CD4-positive, alpha-beta T cell (primary cell): ENCODE measurements around the gene MCL1. TPM values are rescaled to one million over a fixed set of nuclear protein-coding genes. Genes with fewer than 3 reads are reported as not detected.

ENCODE experiments used
- ATAC-seq: fragments of 200-7000 bp; cut with Tn5 transposase; one replicate; pipeline ENCODE4 v1.10.0; 2022; ENCODE audit warnings: mild to moderate bottlenecking; ENCODE audit not compliant: poor library complexity
- CTCF ChIA-PET: fragments of 350-600 bp; sonication (Branson Sonifier 250); formaldehyde crosslinking; loops from one replicate; lab custom pipeline; 2021; ENCODE audit warnings: antibody characterized with exemption, inconsistent platforms; lab: Charles Lee
- POLR2A ChIA-PET: fragments of 350-600 bp; sonication (Branson Sonifier 250); formaldehyde crosslinking; loops from one replicate; lab custom pipeline; 2021; ENCODE audit warnings: antibody characterized with exemption, inconsistent platforms; lab: Charles Lee
- DNase-seq, 14 experiments: peaks; one replicate each; pipeline ENCODE4 v3.0.0-alpha.2; 2013 to 2020; ENCODE audit warnings: mixed read lengths in 2 of 14
- H3K27ac ChIP-seq, 2 donors: one replicate each; pipeline versions ENCODE4 v1.5.1 to v1.7.0; 2013; ENCODE audit warnings: low read length in 2 of 2, low read depth in 1 of 2, mild to moderate bottlenecking in 1 of 2
- H3K27me3 ChIP-seq, 2 experiments: 1 replicate in 1 of 2; 2 replicates in 1 of 2; pipeline versions ENCODE4 v1.6.1 to v1.7.0; 2013; ENCODE audit warnings: low read length in 2 of 2, control low read depth in 1 of 2, mild to moderate bottlenecking in 1 of 2, moderate library complexity in 1 of 2; ENCODE audit not compliant: insufficient read depth in 2 of 2, control insufficient read depth in 1 of 2
- H3K36me3 ChIP-seq: one replicate; pipeline ENCODE4 v1.6.1; 2013; ENCODE audit warnings: low read length, control low read depth; ENCODE audit not compliant: insufficient read depth
- H3K4me1 ChIP-seq: one replicate; pipeline ENCODE4 v1.6.1; 2013; ENCODE audit warnings: low read length, control low read depth; ENCODE audit not compliant: insufficient read depth
- H3K4me3 ChIP-seq: one replicate; pipeline ENCODE4 v1.5.1; 2013; ENCODE audit warnings: mild to moderate bottlenecking, low read length, moderate library complexity
- H3K9me3 ChIP-seq, 2 experiments: 1 replicate in 1 of 2; 2 replicates in 1 of 2; pipeline versions ENCODE4 v1.6.1 to v1.7.0; 2013; ENCODE audit warnings: low read length in 2 of 2, mild to moderate bottlenecking in 2 of 2, control low read depth in 1 of 2, moderate library complexity in 1 of 2; ENCODE audit not compliant: control insufficient read depth in 1 of 2, insufficient read depth in 1 of 2
- H3K27ac Mint-ChIP-seq: one replicate; pipeline ENCODE4 v1.8.0; 2020; ENCODE audit warnings: mixed read lengths
- H3K27me3 Mint-ChIP-seq: one replicate; pipeline ENCODE4 v1.8.0; 2021; ENCODE audit warnings: mixed read lengths
- H3K36me3 Mint-ChIP-seq: one replicate; pipeline ENCODE4 v1.8.0; 2021; ENCODE audit warnings: low read depth, mixed read lengths
- H3K4me1 Mint-ChIP-seq: one replicate; pipeline ENCODE4 v1.8.0; 2021; ENCODE audit warnings: low read depth, mixed read lengths
- H3K4me3 Mint-ChIP-seq: one replicate; pipeline ENCODE4 v1.8.0; 2020; ENCODE audit warnings: mild to moderate bottlenecking, mixed read lengths
- H3K9me3 Mint-ChIP-seq: one replicate; pipeline ENCODE4 v1.8.0; 2020; ENCODE audit warnings: mixed read lengths
- intact Hi-C, 2 experiments: fragments of 100-400 bp; cut with DNase I in 1 of 2; cut with micrococcal nuclease in 1 of 2; formaldehyde crosslinking; loops; one replicate each; pipeline versions ENCODE4 v1.15.1 to v1.9.0; 2023 to 2025; cut with DNase I, micrococcal nuclease
- total RNA-seq, 174 experiments: library from RNA in 2 of 174; stranded (reverse) in 2 of 174; gene quantifications; one replicate each; pipeline ENCODE4 v1.2.3 and lab custom pipeline; 2021 to 2026
- TF ChIP-seq, protein P1 (sequence below): fragments of 200-600 bp; IDR thresholded peaks from one replicate; pipeline ENCODE4 v1.8.0; 2022; ENCODE audit warnings: antibody characterized with exemption, mild to moderate bottlenecking

MCL1 gene
- total RNA-seq, 2 experiments from 2014 or later: 737 to 747 TPM

DNA sequence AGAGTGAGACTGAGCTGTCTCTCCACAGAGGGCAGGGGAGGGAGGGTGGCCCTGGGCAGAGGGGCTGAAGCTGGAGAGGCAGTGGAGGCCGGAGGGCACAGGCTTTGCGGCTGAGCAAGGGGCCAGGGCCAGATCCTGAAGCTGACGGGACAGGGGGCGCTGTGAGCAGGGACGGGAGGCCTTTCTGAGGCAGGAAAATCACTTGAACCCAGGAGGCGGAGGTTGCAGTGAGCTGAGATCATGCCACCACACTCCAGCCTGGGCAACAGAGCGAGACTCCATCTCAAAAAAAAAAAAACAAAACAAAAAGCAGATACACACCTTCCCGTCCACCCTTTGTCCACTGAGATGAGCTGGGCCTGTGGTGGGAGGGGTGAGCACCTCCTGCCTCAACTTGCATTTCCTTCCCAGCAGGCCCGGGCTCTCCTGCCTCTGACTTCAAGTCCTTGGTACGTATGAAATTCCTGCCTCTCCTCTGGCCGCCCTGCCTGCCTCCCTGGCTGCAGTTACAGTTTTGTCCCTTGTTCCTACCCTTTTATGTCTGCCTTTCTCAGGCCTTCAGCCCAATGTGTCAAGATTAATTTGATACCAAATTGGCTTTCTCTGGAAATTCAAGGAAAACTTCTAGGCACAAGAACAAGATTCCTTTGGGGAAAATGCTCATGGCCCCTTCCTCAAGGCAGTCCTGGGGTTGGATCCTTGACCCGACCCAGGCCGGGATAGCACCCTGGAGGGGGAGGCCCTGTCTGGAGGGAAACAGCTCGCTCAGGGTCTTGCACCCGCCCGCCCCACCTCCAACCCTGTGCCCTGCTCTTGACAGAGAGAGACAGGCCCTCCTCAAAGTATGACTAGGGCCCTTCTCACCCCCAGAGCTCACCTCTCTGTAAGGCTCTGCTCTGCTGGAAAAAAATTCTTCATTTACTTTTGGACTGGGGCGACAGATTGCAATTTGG lies 41.4 kb downstream of the MCL1 start:
- H3K9me3 Mint-ChIP-seq: no peaks in the 10 kb centered on the region
- no peaks in the 10 kb centered on the region for H3K9me3 ChIP-seq
- ChIA-PET CTCF (no interaction called here), POLR2A (no interaction called here)
- no peak for ATAC-seq
- H3K27me3 ChIP-seq: no peaks in the 10 kb centered on the region
- H3K4me3 ChIP-seq: no peak overlapping the region
- H3K27ac ChIP-seq: no peak overlapping the region
- H3K4me3 Mint-ChIP-seq: no peak overlapping the region
- no peaks in the 10 kb centered on the region for H3K36me3 ChIP-seq
- peaks cover 6% of the 10 kb centered on the region for H3K27me3 Mint-ChIP-seq
- no peaks in the 10 kb centered on the region for H3K36me3 Mint-ChIP-seq
- no peak for DNase-seq
- TF ChIP-seq, protein P1, sequence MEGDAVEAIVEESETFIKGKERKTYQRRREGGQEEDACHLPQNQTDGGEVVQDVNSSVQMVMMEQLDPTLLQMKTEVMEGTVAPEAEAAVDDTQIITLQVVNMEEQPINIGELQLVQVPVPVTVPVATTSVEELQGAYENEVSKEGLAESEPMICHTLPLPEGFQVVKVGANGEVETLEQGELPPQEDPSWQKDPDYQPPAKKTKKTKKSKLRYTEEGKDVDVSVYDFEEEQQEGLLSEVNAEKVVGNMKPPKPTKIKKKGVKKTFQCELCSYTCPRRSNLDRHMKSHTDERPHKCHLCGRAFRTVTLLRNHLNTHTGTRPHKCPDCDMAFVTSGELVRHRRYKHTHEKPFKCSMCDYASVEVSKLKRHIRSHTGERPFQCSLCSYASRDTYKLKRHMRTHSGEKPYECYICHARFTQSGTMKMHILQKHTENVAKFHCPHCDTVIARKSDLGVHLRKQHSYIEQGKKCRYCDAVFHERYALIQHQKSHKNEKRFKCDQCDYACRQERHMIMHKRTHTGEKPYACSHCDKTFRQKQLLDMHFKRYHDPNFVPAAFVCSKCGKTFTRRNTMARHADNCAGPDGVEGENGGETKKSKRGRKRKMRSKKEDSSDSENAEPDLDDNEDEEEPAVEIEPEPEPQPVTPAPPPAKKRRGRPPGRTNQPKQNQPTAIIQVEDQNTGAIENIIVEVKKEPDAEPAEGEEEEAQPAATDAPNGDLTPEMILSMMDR: no peak
- no peak overlapping the region for H3K27ac Mint-ChIP-seq
- H3K4me1 Mint-ChIP-seq: no peaks in the 10 kb centered on the region
- intact Hi-C loops: no loop called here
- no peaks in the 10 kb centered on the region for H3K4me1 ChIP-seq

DNA sequence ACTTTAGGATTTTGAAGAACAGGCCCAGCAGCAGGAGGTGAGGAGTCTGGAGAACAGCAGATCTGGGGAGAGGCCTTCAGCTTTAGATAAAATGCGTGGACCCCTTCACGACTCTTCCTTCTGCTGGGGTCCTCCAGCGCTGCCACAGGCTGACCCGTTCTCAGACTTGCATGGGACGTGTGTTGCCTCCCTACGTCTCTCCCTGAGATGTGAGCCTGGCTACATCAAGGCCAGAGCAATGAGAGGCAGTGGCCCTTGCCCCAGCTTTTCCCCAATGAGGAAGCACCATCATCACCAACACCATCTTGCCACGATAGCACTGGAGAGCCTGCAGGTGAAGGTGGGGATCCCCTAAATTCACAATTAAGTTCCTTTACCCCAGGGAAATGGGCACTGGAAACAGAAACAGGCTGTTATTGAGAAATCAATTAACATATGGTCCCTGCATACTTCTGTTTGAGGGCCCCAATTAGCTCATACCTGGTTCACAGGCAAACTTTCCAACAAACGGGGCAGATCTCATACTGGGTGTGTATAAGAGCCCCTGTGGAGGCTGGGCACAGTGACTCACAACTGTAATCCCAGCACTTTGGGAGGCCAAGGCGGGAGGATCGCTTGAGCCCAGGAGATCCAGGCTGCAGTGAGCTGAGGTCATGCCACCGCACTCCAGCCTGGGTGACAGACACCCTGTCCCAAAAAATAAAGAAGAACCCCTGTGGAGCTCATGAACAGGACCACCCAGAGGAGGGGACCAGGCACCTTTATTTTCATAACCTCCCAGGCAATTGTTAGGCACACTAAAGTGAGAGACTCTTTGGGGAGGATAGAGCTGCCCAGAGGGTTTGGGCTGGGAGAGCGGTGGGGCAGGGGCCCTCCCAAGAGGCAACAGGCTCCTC lies 42.3 kb downstream of the MCL1 start:
- TF ChIP-seq, protein P1: no peak
- Histone ChIP-seq H3K4me3 (no peak overlapping the region), H3K9me3 (no peaks in the 10 kb centered on the region), H3K27me3 (no peaks in the 10 kb centered on the region), H3K4me1 (no peaks in the 10 kb centered on the region), H3K36me3 (no peaks in the 10 kb centered on the region), H3K27ac (no peak overlapping the region)
- DNase-seq (no peak), ATAC-seq (no peak)
- Mint-ChIP-seq H3K27ac (no peak overlapping the region), H3K9me3 (no peaks in the 10 kb centered on the region), H3K4me3 (no peak overlapping the region), H3K36me3 (no peaks in the 10 kb centered on the region), H3K4me1 (no peaks in the 10 kb centered on the region), H3K27me3 (no peaks in the 10 kb centered on the region)
- ChIA-PET CTCF (no interaction called here), POLR2A (no interaction called here)
- intact Hi-C loops: no loop called here

DNA sequence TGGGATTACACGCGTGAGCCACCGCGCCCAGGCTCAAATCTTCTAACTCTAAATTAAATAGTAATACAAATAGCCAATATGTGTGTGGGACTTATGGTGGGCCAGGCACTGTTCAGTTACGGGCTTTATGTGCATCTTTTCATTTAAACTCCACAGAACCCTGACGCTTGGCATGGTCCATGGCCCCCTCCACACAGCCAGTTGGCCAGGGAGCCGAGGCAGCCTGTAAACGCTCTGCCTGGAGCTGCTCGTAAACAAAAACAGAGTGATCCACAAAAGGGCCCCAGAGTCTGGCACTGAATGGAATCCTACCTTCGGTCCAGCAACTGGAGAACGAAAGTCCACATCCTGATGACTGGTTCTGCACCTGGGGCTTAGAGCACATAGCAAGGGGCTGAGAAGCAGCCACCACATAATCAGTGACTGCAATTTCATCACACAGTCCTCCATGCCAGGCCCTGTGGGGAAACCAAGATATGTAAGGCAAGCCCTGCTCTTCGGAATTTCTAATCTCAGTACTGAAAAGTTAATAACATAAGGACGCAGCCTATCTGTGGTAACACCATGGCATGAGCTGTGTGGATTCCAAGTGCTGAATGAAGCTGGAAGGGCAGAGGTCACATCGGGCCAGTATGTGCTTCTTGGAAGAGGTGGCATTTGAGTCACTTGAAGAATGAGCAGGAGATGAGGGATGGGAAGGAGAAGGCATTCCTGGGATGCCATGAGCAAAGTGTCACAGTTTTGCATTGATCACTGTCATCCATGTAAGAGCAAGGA lies 43.7 kb downstream of the MCL1 start:
- no peak overlapping the region for H3K4me3 ChIP-seq
- ATAC-seq (no peak), DNase-seq (no peak)
- no peaks in the 10 kb centered on the region for H3K36me3 ChIP-seq
- no peak overlapping the region for H3K27ac ChIP-seq
- Mint-ChIP-seq H3K4me1 (no peaks in the 10 kb centered on the region), H3K27ac (no peak overlapping the region), H3K27me3 (no peaks in the 10 kb centered on the region), H3K36me3 (no peaks in the 10 kb centered on the region), H3K9me3 (no peaks in the 10 kb centered on the region), H3K4me3 (no peak overlapping the region)
- TF ChIP-seq, protein P1: no peak
- ChIA-PET POLR2A (no interaction called here), CTCF (no interaction called here)
- H3K4me1 ChIP-seq: no peaks in the 10 kb centered on the region
- H3K9me3 ChIP-seq: no peaks in the 10 kb centered on the region
- no peaks in the 10 kb centered on the region for H3K27me3 ChIP-seq
- intact Hi-C loops: no loop called here
